ENCODE data around the gene KCTD21.
"Not testable (repeated sequence)": the region's sequence is repeated elsewhere in the genome, so short reads cannot be mapped to it uniquely, and the experiment has no call there.

KCTD21 gene

DNA sequence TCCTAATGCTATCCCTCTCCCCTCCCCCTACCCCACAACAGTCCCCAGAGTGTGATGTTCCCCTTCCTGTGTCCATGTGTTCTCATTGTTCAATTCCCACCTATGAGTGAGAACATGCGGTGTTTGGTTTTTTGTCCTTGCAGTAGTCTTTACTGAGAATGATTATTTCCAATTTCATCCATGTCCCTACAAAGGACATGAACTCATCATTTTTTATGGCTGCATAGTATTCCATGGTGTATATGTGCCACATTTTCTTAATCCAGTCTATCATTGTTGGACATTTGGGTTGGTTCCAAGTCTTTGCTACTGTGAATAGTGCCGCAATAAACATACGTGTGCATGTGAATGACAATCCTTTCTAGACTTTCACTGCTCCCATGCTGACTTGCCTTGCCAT is 12.6 kb downstream of the KCTD21 start:
- not testable (repeated sequence) for DNase-seq (ENCODE audit: low spot score)

DNA sequence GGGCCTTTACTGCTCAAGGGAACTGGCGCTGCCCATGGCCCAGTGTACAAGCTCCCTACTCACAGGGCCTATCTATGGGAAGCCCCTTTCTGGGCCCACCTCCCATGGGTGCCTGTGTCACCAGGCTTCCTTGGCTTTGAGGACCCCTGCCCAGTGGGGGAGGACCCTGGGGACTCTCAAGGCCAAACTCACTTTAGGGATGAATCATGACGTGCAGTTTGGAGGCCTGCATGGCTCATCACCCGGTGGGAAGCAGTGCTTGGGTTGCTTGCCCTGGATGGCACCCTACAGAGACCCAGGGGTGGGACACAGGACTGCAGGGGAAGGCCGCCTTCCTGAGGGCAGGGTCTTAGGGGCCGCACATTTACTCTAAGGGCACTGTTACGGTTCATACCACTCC is 16.5 kb downstream of the KCTD21 start:
- no peak for DNase-seq (ENCODE audit: low spot score)

DNA sequence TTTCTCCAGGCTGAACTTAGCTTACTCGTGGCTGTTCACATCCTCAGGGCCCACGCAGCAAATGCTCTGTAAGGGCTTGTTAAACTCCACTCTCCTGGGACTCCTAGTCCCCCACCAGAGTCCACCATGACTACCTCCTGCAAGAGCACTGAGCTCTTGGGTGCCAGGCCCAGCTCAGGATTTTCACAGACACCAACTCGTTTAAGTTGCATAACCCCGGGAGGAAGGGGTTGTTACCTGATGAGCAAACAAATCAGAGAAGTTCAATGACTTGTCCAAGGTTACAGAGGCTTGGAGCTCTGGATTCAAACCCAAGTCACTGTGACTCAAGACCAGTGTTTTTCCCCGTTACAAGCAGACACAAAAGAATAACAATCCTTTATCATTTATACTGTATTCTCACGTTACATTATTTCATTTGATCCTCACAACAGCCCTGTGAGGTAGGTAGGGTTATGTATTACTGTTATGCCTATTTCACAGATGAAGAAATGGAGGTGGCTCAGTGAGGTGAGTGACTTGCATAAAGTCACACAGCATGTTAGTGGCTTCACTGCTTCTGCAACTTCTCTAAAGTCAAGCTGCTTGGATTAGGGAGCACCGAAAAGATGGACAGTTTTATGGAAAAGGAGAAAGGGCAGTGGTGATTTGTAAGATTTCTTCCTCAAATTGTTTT is 17.4 kb downstream of the KCTD21 start:
- no peak for DNase-seq (ENCODE audit: low spot score)

DNA sequence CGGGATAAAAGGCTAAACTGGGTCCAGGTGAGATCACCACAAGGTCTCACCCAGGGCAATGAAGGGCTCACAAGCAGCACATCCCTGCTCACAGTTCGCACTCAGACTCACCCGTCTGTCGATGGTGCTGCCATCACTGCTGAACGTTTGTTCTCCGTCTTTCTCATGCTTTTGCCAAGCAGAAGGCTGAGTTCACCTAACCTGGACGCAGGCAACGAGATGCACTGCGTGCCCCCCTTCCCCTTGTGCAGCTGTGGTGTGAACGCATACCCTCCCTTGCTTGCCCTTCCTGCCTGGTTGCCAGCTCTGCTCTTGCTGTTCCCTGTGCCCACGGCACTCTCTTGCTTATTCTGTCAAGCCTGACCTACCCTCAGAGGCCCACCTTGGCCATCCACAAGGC is 18.0 kb downstream of the KCTD21 start:
- DNase-seq (ENCODE audit: low spot score) = no peak

DNA sequence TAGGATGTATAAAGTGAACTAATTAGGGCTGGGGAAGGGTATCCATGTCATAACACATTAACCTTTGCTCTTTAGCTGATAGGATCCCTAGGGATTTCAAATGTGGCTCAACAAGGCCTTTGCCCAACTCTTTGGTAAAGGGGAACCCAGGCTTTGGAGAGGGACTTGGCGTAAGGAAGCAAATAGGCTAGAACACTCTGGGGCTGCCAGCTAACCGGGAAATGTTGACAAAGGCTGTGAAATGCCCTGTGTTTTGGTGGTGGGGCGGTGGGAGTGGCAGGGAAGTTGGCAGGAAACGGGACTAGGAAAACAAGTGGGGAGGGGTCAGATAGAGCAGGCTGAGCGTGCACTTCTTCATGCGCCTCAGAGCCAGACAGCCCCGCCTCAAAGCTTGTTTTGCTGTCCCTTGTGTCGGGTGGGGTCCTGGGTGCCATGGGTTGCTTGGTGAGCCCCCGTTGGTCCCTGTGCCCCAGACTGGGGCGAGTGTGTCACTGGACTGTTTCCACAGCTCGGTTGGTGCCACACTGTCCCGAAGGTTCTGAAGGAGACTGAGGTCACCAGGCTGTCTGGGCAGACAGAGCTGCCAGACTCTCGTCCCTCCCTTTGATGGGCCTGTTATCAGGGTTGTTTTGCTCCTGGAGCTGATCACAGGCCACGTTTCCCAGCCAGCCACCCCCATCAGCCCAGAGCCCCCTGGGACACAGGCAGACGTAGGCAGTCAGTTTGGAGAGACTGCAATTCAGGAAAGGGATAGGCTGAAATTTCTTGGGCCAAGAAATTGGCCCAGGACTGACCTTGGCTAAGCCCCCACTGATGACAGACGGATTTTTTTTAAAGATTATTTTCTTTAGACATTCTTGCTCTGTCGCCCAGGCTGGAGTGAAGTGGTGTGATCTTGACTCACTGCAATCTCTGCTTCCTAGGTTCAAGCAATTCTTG is 19.6 kb downstream of the KCTD21 start:
- no peak for DNase-seq (ENCODE audit: low spot score)

GRCh38 chr11:78166855-78167469 is 21.5 kb downstream of the KCTD21 start:
- no peak for DNase-seq (ENCODE audit: low spot score)

GRCh38 chr11:78164471-78164870 is 24.0 kb downstream of the KCTD21 start:
- DNase-seq (ENCODE audit: low spot score) = no peak

DNA sequence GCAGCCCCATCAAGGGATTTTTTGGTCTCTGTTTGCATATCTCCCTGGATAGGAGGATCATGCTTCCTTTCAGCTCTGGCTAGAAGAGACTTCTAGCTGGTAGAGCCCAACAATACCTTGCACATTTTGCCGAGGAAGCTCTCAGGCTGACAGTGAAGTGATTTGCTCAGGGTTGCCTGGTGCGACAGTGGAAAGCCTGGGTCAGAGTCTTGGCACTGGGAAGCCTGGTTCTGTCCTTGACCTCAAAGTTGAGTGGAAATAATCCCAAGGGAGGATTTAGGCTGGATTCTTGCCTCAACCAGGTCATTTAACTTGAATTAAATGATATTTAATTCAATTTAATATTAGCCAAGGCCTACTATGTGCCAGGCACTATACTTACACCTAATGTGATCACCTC is 24.6 kb downstream of the KCTD21 start:
- no peak for DNase-seq (ENCODE audit: low spot score)

- no peak for DNase-seq (ENCODE audit: low spot score)
Measured at GRCh38 chr11:78161962-78162371, 26.5 kb downstream of the KCTD21 start.

DNA sequence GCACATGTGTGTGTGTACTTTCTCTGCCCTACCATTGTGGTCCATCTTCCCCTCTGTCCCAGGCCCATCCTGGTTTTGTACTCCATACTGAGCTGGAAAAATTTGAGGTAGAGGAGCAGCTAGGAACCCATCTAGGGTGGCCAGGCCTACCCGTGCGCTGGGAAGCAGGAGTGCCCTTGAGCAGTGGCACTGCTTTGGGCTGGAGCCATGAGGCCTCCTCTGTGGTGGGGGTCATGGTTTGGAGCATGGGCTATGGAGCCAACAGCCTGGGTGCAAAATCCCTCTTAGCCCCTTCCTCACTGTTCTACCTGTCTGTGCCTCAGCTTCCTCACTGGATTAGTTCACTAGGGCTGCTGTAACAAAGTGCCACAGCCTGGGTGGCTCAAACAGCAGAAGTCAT is 27.1 kb downstream of the KCTD21 start:
- DNase-seq (ENCODE audit: low spot score) = no peak

- DNase-seq (ENCODE audit: low spot score) = no peak
Measured at GRCh38 chr11:78160557-78160956, 27.9 kb downstream of the KCTD21 start.

- no peak for DNase-seq (ENCODE audit: low spot score)
Measured at GRCh38 chr11:78158987-78159652, 29.3 kb downstream of the KCTD21 start.

- no peak for DNase-seq (ENCODE audit: low spot score)
Measured at GRCh38 chr11:78156127-78156844, 32.1 kb downstream of the KCTD21 start.

DNA sequence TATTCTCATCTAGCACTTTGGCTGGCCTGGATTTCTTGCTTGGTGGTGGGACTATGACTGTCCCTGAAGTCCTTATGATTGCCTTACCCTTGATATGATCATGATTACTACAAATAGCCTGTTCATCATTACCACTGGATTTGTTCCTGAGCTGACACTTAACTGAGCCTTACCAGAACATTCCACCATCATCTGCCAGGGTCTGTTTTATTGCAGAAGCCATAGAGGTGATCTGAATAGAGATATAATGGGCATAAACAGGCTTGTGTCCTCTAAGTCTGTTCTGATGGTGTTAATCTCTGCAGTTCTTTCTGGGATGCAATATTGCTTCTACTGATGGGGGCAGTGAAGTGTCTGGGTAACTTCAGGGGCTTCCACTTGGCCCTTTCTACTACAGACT is 36.6 kb downstream of the KCTD21 start:
- no peak for DNase-seq (ENCODE audit: low spot score)

GRCh38 chr11:78150754-78151153 is 37.7 kb downstream of the KCTD21 start:
- DNase-seq (ENCODE audit: low spot score) = no peak

DNA sequence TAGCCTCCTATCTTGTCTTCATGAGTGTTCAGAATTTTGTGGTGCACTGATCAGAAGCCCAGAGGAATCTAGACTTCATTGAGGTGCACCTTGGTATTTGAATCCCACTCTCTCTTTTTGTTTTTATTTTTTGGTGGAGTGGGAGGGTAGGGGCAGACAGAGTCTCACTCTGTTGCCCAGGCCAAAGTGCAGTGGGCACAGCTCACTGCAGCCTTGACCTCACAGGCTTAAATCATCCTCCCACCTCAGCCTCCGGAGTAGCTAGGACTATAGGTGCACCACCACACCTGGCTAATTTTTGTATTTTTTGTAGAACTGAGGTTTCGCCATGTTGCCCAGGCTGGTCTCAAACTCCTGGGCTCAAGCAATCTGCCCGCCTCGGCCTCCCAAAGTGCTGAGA is 38.1 kb downstream of the KCTD21 start:
- DNase-seq (ENCODE audit: low spot score) = no peak

- DNase-seq (ENCODE audit: low spot score) = no peak
Measured at GRCh38 chr11:78149646-78150045, 38.8 kb downstream of the KCTD21 start.

DNA sequence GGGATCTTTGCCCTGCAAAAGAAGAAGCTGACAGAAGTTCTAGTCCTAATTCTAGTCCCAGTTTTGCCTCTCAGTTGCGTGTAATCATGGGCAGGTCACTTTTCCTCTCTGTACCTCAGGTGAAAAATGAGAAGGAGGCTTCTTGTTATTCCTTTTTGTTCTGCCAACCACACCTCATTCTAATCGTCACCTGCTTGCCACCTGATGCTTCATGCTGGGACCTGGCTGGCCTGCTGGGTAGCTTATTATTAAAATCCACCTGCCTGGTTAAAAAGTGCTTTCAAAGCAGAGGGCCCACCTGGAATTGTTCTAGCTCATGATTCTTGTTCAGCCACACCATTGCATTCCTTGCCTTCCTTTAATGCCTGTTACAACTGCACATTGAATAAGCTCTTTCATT is 40.6 kb downstream of the KCTD21 start:
- no peak for DNase-seq (ENCODE audit: low spot score)

GRCh38 chr11:78145511-78146025 is 42.9 kb downstream of the KCTD21 start:
- no peak for DNase-seq (ENCODE audit: low spot score)

- DNase-seq (ENCODE audit: low spot score) = no peak
Measured at GRCh38 chr11:78140392-78141077, 47.9 kb downstream of the KCTD21 start.
